H7 (cell line): ENCODE data around the gene RPS16. TPM values are rescaled to one million over a fixed set of nuclear protein-coding genes. Genes with fewer than 3 reads are reported as not detected.

Experiments used
- total RNA-seq: library from RNA; depleted of rRNA; stranded (reverse); fragments of >200 nt; shearing (Covaris generic); gene quantifications from 2 replicates; pipeline ENCODE4 v1.2.3, GENCODE V29; 2014; rRNA removed

The RPS16 gene
- total RNA-seq, 1 experiment from 2014 or later, result 55.8 TPM

Other genes with a start within 250 kb of the RPS16 start
- not detected in 2 replicates for gene NCCRP1, start 239.0 kb downstream of the RPS16 start, total RNA-seq
- gene SYCN, start 231.7 kb downstream of the RPS16 start, total RNA-seq, result not detected in 2 replicates
- gene IFNL3, start 190.9 kb downstream of the RPS16 start, total RNA-seq, result not detected in 2 replicates
- gene IFNL4, start 187.1 kb downstream of the RPS16 start, total RNA-seq, result not detected in 2 replicates
- not detected in 2 replicates for gene IFNL2, start 167.6 kb downstream of the RPS16 start, total RNA-seq
- gene IFNL1, start 139.5 kb downstream of the RPS16 start, total RNA-seq, result not detected in 2 replicates
- gene LRFN1, start 115.1 kb downstream of the RPS16 start, total RNA-seq, result 1.9 and 2.4 TPM in 2 replicates
- gene GMFG, start 99.9 kb downstream of the RPS16 start, total RNA-seq, result 0.63 TPM in 1 of 2 replicates, not detected in the other
- gene SAMD4B, start 93.5 kb downstream of the RPS16 start, total RNA-seq, result 113 and 122 TPM in 2 replicates
- 20.7 and 21.6 TPM in 2 replicates for gene PAF1, start 44.8 kb downstream of the RPS16 start, total RNA-seq
- 38.2 and 41.6 TPM in 2 replicates for gene MED29, start 44.6 kb downstream of the RPS16 start, total RNA-seq
- 2.2 and 6.4 TPM in 2 replicates for gene ZFP36, start 29.1 kb downstream of the RPS16 start, total RNA-seq
- 34.2 and 90.9 TPM in 2 replicates for gene PLEKHG2, start 23.3 kb downstream of the RPS16 start, total RNA-seq
- gene SUPT5H, start 9.6 kb upstream of the RPS16 start, total RNA-seq, result 82.1 and 86.8 TPM in 2 replicates
- 134 and 161 TPM in 2 replicates for gene TIMM50, start 44.9 kb upstream of the RPS16 start, total RNA-seq
- 2.1 and 2.6 TPM in 2 replicates for gene DLL3, start 63.0 kb upstream of the RPS16 start, total RNA-seq
- gene SELENOV, start 79.2 kb upstream of the RPS16 start, total RNA-seq, result 3.1 and 4.4 TPM in 2 replicates
- gene EID2B, start 96.9 kb upstream of the RPS16 start, total RNA-seq, result 2.4 and 4.0 TPM in 2 replicates
- gene EID2, start 104.2 kb upstream of the RPS16 start, total RNA-seq, result 14.9 and 18.4 TPM in 2 replicates
- gene LGALS13, start 166.6 kb upstream of the RPS16 start, total RNA-seq, result not detected in 2 replicates
- not detected in 2 replicates for gene LGALS16, start 220.0 kb upstream of the RPS16 start, total RNA-seq